ENCODE data around the gene ARMC2. TPM values are rescaled to one million over a fixed set of nuclear protein-coding genes. Genes with fewer than 3 reads are reported as not detected.

ARMC2 gene
- total and polyA plus RNA-seq, 8 donors = 0.46 to 13.4 (median 2.3) TPM; not detected in 1

DNA sequence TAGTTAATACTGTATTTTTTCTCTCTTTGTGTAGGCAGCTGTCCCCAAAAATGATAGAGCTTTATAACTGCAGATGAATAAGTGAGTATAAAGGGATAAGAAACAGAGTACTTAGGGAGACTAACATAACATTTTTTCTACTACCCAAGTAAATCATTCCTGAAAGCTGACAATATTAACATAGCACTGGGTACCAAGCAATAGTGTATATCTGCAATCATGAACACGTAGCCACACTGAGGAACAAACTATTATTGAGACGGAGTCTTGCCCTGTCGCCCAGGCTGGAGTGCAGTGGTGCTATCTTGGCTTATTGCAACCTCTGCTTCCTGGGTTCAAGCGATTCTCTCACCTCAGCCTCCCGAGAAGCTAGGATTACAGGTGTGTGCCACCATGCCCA lies 140.5 kb downstream of the ARMC2 start:
- no peaks in the 10 kb centered on the region for H3K27me3 ChIP-seq
- peak overlapping the region; percentile 64 to 85 (median 76) for H3K27ac ChIP-seq
- no peak for DNase-seq
- TF ChIP-seq POLR2A (IDR thresholded peaks at IDR 0.05) (no peak), EP300 (IDR thresholded peaks at IDR 0.05) (no peak), POLR2AphosphoS5 (IDR thresholded peaks at IDR 0.05) (no peak)
- TF ChIP-seq, protein P1, sequence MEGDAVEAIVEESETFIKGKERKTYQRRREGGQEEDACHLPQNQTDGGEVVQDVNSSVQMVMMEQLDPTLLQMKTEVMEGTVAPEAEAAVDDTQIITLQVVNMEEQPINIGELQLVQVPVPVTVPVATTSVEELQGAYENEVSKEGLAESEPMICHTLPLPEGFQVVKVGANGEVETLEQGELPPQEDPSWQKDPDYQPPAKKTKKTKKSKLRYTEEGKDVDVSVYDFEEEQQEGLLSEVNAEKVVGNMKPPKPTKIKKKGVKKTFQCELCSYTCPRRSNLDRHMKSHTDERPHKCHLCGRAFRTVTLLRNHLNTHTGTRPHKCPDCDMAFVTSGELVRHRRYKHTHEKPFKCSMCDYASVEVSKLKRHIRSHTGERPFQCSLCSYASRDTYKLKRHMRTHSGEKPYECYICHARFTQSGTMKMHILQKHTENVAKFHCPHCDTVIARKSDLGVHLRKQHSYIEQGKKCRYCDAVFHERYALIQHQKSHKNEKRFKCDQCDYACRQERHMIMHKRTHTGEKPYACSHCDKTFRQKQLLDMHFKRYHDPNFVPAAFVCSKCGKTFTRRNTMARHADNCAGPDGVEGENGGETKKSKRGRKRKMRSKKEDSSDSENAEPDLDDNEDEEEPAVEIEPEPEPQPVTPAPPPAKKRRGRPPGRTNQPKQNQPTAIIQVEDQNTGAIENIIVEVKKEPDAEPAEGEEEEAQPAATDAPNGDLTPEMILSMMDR (IDR thresholded peaks at IDR 0.05) = no peak
- no peaks in the 10 kb centered on the region for H3K9me3 ChIP-seq
- H3K4me3 ChIP-seq = no peak overlapping the region
- intact Hi-C loops (cut with DNase I; ENCODE audit: low total_unique reads) = no loop called here
- 55 to 82% (median 57%) methylated on average over 5 of the region's 5 CpGs for WGBS, 5 donors
- H3K36me3 ChIP-seq = peaks cover 44 to 99% (median 84%) of the 10 kb centered on the region in 4 donors
- H3K4me1 ChIP-seq = peaks cover 29 to 68% (median 57%) of the 10 kb centered on the region in 4 donors

DNA sequence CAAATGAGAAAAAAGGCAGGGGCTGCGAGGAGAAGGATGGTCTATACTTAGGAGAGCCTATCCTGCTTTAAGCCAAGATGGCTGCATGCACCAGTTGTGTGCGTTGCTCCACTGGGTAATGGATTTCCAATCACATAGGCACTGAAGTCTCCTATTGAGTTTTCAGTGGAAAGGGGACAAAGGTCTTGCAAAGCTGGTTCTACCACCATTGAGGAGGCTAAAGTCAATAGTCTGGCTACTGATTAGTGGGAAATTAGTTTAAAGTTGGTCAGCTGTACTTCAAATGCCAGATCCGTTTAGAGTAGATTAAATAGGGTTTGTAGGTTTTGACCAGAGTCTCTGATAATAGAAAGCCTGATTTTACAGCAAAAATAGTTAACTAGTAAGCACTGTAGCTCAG lies 141.5 kb downstream of the ARMC2 start:
- peaks cover 29 to 68% (median 57%) of the 10 kb centered on the region in 4 donors for H3K4me1 ChIP-seq
- TF ChIP-seq POLR2AphosphoS5 (IDR thresholded peaks at IDR 0.05) (peak in 2 of 3 donors; percentile 66 to 83), POLR2A (IDR thresholded peaks at IDR 0.05) (no peak)
- no peak overlapping the region for H3K4me3 ChIP-seq
- peaks cover 46 to 99% (median 87%) of the 10 kb centered on the region in 4 donors for H3K36me3 ChIP-seq
- DNase-seq = peak; percentile 61 to 92
- intact Hi-C loops (cut with DNase I; ENCODE audit: low total_unique reads) = no loop called here
- no peaks in the 10 kb centered on the region for H3K9me3 ChIP-seq
- H3K27ac ChIP-seq = peak overlapping the region; percentile 64 to 86 (median 76)
- no peaks in the 10 kb centered on the region for H3K27me3 ChIP-seq
- 37 to 65% (median 48%) methylated on average over 3 of the region's 3 CpGs for WGBS, 5 donors

DNA sequence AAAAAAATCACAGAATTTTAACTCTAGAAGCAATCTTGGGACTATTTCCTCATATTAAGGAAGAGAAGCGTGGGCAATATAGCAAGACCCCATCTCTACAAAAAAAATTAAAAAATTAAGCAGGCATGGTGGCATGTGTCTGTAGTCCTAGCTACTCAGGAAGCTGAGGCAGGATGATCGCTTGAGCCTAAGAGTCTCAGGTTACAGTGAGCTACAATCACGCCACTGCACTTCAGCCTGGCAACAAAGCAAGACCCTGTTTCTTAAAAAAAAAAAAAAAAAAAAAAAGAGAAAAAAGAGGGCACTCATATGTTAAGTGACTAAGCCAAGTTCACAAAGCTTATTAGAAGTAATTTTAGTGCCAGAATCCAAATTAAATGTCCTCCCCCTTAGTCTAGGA lies 145.7 kb downstream of the ARMC2 start:
- intact Hi-C loops (cut with DNase I; ENCODE audit: low total_unique reads) = no loop called here

DNA sequence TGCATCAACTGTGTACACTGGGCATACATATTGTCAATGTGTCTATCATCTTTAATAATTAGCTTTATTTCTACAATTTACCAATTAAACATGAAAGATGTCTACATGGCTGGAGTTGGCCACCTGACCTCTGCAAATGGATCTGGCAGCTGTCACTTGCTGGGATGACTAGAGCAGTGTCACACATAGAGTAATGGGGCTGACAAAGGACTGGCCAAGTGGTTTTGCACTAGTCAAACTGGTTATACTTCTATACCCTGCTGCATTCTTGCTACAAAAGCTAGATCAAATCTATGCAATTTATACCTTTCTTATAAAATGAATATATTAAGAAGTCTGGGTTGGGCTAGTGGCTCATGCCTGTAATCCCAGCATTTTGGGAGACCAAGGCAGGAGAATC lies 147.1 kb downstream of the ARMC2 start:
- Histone ChIP-seq H3K27ac (no peak overlapping the region), H3K9me3 (no peaks in the 10 kb centered on the region), H3K4me3 (no peak overlapping the region), H3K27me3 (no peaks in the 10 kb centered on the region), H3K36me3 (peaks cover 28 to 99% (median 93%) of the 10 kb centered on the region in 4 donors), H3K4me1 (peaks cover 17 to 67% (median 37%) of the 10 kb centered on the region in 4 donors)
- no peak for TF ChIP-seq EP300 (IDR thresholded peaks at IDR 0.05)
- no peak for TF ChIP-seq POLR2A (IDR thresholded peaks at IDR 0.05)
- TF ChIP-seq POLR2AphosphoS5 (IDR thresholded peaks at IDR 0.05) = no peak
- TF ChIP-seq, protein P1 (IDR thresholded peaks at IDR 0.05) = no peak
- peak in 1 of 2 donors; percentile 23 for DNase-seq
- intact Hi-C loops (cut with DNase I; ENCODE audit: low total_unique reads) = no loop called here

More for the DNA sequence above, 145.7 kb downstream of the ARMC2 start:
- no peak for DNase-seq
- no peaks in the 10 kb centered on the region for H3K27me3 ChIP-seq
- 74 to 88% (median 82%) methylated on average over 3 of the region's 3 CpGs for WGBS, 5 donors
- TF ChIP-seq POLR2A (IDR thresholded peaks at IDR 0.05) = no peak
- TF ChIP-seq, protein P1 (IDR thresholded peaks at IDR 0.05) = no peak
- no peak for TF ChIP-seq POLR2AphosphoS5 (IDR thresholded peaks at IDR 0.05)
- TF ChIP-seq EP300 (IDR thresholded peaks at IDR 0.05) = no peak
- H3K9me3 ChIP-seq = no peaks in the 10 kb centered on the region
- H3K27ac ChIP-seq = peak overlapping the region in 1 of 5 donors; percentile 27
- peaks cover 16 to 64% (median 37%) of the 10 kb centered on the region in 4 donors for H3K4me1 ChIP-seq
- H3K36me3 ChIP-seq = peaks cover 31 to 99% (median 93%) of the 10 kb centered on the region in 4 donors
- H3K4me3 ChIP-seq = no peak overlapping the region

DNA sequence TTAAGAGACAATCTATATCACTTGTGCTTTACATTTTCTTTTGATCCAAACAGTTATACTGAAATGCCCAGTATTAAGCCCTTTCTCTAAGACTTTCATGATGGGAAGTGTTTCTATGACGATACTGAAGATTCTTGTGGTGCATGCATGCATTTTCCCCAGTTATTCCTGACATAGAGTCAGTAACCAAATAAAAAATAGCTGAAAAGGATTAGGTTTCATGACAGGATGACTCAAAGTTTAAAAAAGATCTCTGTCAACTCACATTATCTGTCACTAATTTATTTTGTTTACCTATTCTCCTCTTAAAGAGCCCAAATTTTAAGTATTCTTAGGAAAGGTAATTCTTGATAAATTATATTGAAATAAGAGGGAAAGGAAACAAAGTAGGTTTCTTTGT lies 148.0 kb downstream of the ARMC2 start:
- H3K27me3 ChIP-seq = no peaks in the 10 kb centered on the region
- no peak overlapping the region for H3K4me3 ChIP-seq
- no peak overlapping the region for H3K27ac ChIP-seq
- 92 to 98% (median 96%) methylated on average over 1 of the region's 1 CpG for WGBS, 5 donors
- intact Hi-C loops (cut with DNase I; ENCODE audit: low total_unique reads) = no loop called here
- peaks cover 17 to 67% (median 37%) of the 10 kb centered on the region in 4 donors for H3K4me1 ChIP-seq
- peaks cover 25 to 95% (median 93%) of the 10 kb centered on the region in 4 donors for H3K36me3 ChIP-seq
- H3K9me3 ChIP-seq = no peaks in the 10 kb centered on the region
- DNase-seq = no peak
- TF ChIP-seq POLR2A (IDR thresholded peaks at IDR 0.05) (no peak), POLR2AphosphoS5 (IDR thresholded peaks at IDR 0.05) (no peak), EP300 (IDR thresholded peaks at IDR 0.05) (no peak)
- TF ChIP-seq, protein P1 (IDR thresholded peaks at IDR 0.05) = no peak
